Measurements from ENCODE around the gene ZNF749.

The ZNF749 gene

GRCh38 chr19:57395710-57396109, 39.4 kb upstream of the ZNF749 start:
- Histone ChIP-seq H3K9me3 (replicated peaks; ENCODE audit: insufficient read depth, low read length) (no peaks in the 10 kb centered on the region), H3K4me3 (ENCODE audit: low read length) (no peak overlapping the region), H3K27ac (ENCODE audit: low read length) (no peak overlapping the region), H3K79me2 (ENCODE audit: low read length) (peaks cover 33% of the 10 kb centered on the region), H4K20me1 (ENCODE audit: insufficient read depth, low read length) (no peaks in the 10 kb centered on the region), H3K9me2 (replicated peaks; ENCODE audit: insufficient read depth, low read length) (no peaks in the 10 kb centered on the region), H3K4me2 (ENCODE audit: low read depth, low read length) (no peak overlapping the region), H3K9ac (ENCODE audit: low read length) (no peak overlapping the region), H3K27me3 (replicated peaks; ENCODE audit: insufficient read depth, low read length) (no peaks in the 10 kb centered on the region), H2AFZ (ENCODE audit: low read length) (no peak overlapping the region), H3F3A (ENCODE audit: insufficient read depth, low read length) (peaks cover 5% of the 10 kb centered on the region; the same call in 1 of the 2 replicates), H3K4me1 (ENCODE audit: low read length) (peaks cover 15% of the 10 kb centered on the region), H3K36me3 (replicated peaks; ENCODE audit: insufficient read depth, low read length) (peaks cover 14% of the 10 kb centered on the region; the same call in 1 of the 2 replicates)
- no peak for DNase-seq
- no peak for TF ChIP-seq EZH2 (optimal IDR thresholded peaks at IDR 0.05; ENCODE audit: low read depth, low read length)
- TF ChIP-seq EZH2phosphoT487 (IDR thresholded peaks at IDR 0.05; ENCODE audit: low read length) = no peak
- no peak for TF ChIP-seq CTCF (IDR thresholded peaks at IDR 0.05; ENCODE audit: low read length)

- Histone ChIP-seq H3K79me2 (ENCODE audit: low read length) (peaks cover 7% of the 10 kb centered on the region), H4K20me1 (ENCODE audit: insufficient read depth, low read length) (no peaks in the 10 kb centered on the region), H3K27me3 (replicated peaks; ENCODE audit: insufficient read depth, low read length) (no peaks in the 10 kb centered on the region), H3K9ac (ENCODE audit: low read length) (no peak overlapping the region), H3K9me3 (replicated peaks; ENCODE audit: insufficient read depth, low read length) (no peaks in the 10 kb centered on the region), H3K36me3 (replicated peaks; ENCODE audit: insufficient read depth, low read length) (peaks cover 14% of the 10 kb centered on the region; the same call in 1 of the 2 replicates), H3F3A (ENCODE audit: insufficient read depth, low read length) (peaks cover 3% of the 10 kb centered on the region; the same call in 1 of the 2 replicates), H3K9me2 (replicated peaks; ENCODE audit: insufficient read depth, low read length) (no peaks in the 10 kb centered on the region), H3K27ac (ENCODE audit: low read length) (no peak overlapping the region), H2AFZ (ENCODE audit: low read length) (no peak overlapping the region), H3K4me1 (ENCODE audit: low read length) (peaks cover 6% of the 10 kb centered on the region; the same call in 1 of the 2 replicates), H3K4me2 (ENCODE audit: low read depth, low read length) (no peak overlapping the region), H3K4me3 (ENCODE audit: low read length) (no peak overlapping the region)
- no peak for DNase-seq
- TF ChIP-seq CTCF (IDR thresholded peaks at IDR 0.05; ENCODE audit: low read length) (no peak), EZH2 (optimal IDR thresholded peaks at IDR 0.05; ENCODE audit: low read depth, low read length) (no peak), EZH2phosphoT487 (IDR thresholded peaks at IDR 0.05; ENCODE audit: low read length) (no peak)
These were observed 36.3 kb upstream of the ZNF749 start for GRCh38 chr19:57398868-57399267.

- H3K27me3 ChIP-seq (replicated peaks; ENCODE audit: insufficient read depth, low read length) = no peaks in the 10 kb centered on the region
- H3K4me2 ChIP-seq (ENCODE audit: low read depth, low read length) = no peak overlapping the region
- H3K9me3 ChIP-seq (replicated peaks; ENCODE audit: insufficient read depth, low read length) = no peaks in the 10 kb centered on the region
- no peak overlapping the region for H3K4me3 ChIP-seq (ENCODE audit: low read length)
- H2AFZ ChIP-seq (ENCODE audit: low read length) = no peak overlapping the region
- H3K9me2 ChIP-seq (replicated peaks; ENCODE audit: insufficient read depth, low read length) = no peaks in the 10 kb centered on the region
- H3K36me3 ChIP-seq (replicated peaks; ENCODE audit: insufficient read depth, low read length) = 0 out of 2 replicates have a peak, but pooled peaks cover 7% of the 10 kb centered on the region
- no peak overlapping the region for H3K9ac ChIP-seq (ENCODE audit: low read length)
- no peaks in the 10 kb centered on the region for H3K79me2 ChIP-seq (ENCODE audit: low read length)
- no peaks in the 10 kb centered on the region for H3F3A ChIP-seq (ENCODE audit: insufficient read depth, low read length)
- H3K4me1 ChIP-seq (ENCODE audit: low read length) = no peaks in the 10 kb centered on the region
- no peak overlapping the region for H3K27ac ChIP-seq (ENCODE audit: low read length)
- TF ChIP-seq CTCF (IDR thresholded peaks at IDR 0.05; ENCODE audit: low read length) (no peak), EZH2 (optimal IDR thresholded peaks at IDR 0.05; ENCODE audit: low read depth, low read length) (no peak)
- H4K20me1 ChIP-seq (ENCODE audit: insufficient read depth, low read length) = no peaks in the 10 kb centered on the region
- DNase-seq = no peak
These were observed 31.2 kb upstream of the ZNF749 start for GRCh38 chr19:57403737-57404563.
